Psoas muscle (tissue), 8 donors: ENCODE measurements around the gene RPS21. TPM values are rescaled to one million over a fixed set of nuclear protein-coding genes. Genes with fewer than 3 reads are reported as not detected.

ENCODE experiments used
- ATAC-seq, 4 donors: fragments of 200-7000 bp; cut with Tn5 transposase; one replicate each; pipeline ENCODE4 v1.9.1; 2020; ENCODE audit warnings: moderate library complexity in 3 of 4, mild to moderate bottlenecking in 2 of 4
- DNase-seq, 2 donors: peaks; one replicate each; pipeline ENCODE4 v3.0.0-alpha.2; 2020
- H3K27ac ChIP-seq: fragments of 200-600 bp; one replicate; pipeline ENCODE4 v1.8.0; 2022
- H3K27me3 ChIP-seq, 3 donors: fragments of 200-600 bp in 1 of 3; one replicate each; pipeline versions ENCODE4 v1.6.1 to v1.8.0; 2013 to 2022; ENCODE audit warnings: low read length in 2 of 3, mild to moderate bottlenecking in 2 of 3, moderate library complexity in 1 of 3; ENCODE audit not compliant: insufficient read depth in 3 of 3
- H3K36me3 ChIP-seq, 2 donors: fragments of 200-600 bp in 1 of 2; one replicate each; pipeline versions ENCODE4 v1.6.1 to v1.8.0; 2013 to 2022; ENCODE audit warnings: low read depth in 1 of 2, mild to moderate bottlenecking in 1 of 2, moderate library complexity in 1 of 2; ENCODE audit not compliant: insufficient read depth in 1 of 2
- H3K4me1 ChIP-seq: fragments of 200-600 bp; one replicate; pipeline ENCODE4 v1.8.0; 2022
- H3K4me3 ChIP-seq: fragments of 200-600 bp; one replicate; pipeline ENCODE4 v1.8.0; 2022; ENCODE audit warnings: mild to moderate bottlenecking
- H3K9me3 ChIP-seq: fragments of 200-600 bp; one replicate; pipeline ENCODE4 v1.8.0; 2022
- WGBS, 3 donors: extraction: QIAGEN DNeasy Blood & Tissue Kit; methylation state at CpG; one replicate each; pipeline versions ENCODE4 v1.1.6 to v1.1.7; 2013; 5-methylcytosine and 5-hydroxymethylcytosine counted together
- intact Hi-C, 2 donors: fragments of 100-400 bp; cut with DNase I; formaldehyde crosslinking; loops; one replicate each; pipeline versions ENCODE4 v1.11.0 to v1.14.2; 2022
- polyA plus RNA-seq, 3 donors: library from polyadenylated mRNA; stranded (reverse); fragments of 200-250 nt; gene quantifications; one replicate each; pipeline ENCODE4 v1.2.3, GENCODE V29; 2013
- total RNA-seq, 4 donors: library from RNA; stranded (reverse); fragmentation: NEBNext Ultra II Directional in 2 of 4; extraction: Animal tissue kit (Norgen Biotek cat#: 25700) in 2 of 4; gene quantifications; one replicate each; pipeline versions ENCODE4 v1.2.1 to v1.2.4, GENCODE V29; 2021 to 2023
- TF ChIP-seq, protein P1 (sequence below): fragments of 200-600 bp; IDR thresholded peaks from one replicate; pipeline ENCODE4 v1.8.0; 2022; ENCODE audit warnings: antibody characterized with exemption
- donor health status: healthy with polysubstance abuse.
- donor health status: DM: no; HTN: no; CAD: no; lungs with moderate emphysema.
- donor health status: Bipolar disorder and iron deficiency.
- donor health status: healthy.
- donor health status: DM: yes; HTN: yes; CAD: no.
- donor health status: DM: no; HTN: no; CAD: no.
- donor health status: DM: no; HTN: no; CAD: no.
- donor health status: DM: yes; HTN: yes; CAD: no.

Gene RPS21
- total and polyA plus RNA-seq, 7 donors: 602 to 5,162 (median 1,206) TPM

DNA sequence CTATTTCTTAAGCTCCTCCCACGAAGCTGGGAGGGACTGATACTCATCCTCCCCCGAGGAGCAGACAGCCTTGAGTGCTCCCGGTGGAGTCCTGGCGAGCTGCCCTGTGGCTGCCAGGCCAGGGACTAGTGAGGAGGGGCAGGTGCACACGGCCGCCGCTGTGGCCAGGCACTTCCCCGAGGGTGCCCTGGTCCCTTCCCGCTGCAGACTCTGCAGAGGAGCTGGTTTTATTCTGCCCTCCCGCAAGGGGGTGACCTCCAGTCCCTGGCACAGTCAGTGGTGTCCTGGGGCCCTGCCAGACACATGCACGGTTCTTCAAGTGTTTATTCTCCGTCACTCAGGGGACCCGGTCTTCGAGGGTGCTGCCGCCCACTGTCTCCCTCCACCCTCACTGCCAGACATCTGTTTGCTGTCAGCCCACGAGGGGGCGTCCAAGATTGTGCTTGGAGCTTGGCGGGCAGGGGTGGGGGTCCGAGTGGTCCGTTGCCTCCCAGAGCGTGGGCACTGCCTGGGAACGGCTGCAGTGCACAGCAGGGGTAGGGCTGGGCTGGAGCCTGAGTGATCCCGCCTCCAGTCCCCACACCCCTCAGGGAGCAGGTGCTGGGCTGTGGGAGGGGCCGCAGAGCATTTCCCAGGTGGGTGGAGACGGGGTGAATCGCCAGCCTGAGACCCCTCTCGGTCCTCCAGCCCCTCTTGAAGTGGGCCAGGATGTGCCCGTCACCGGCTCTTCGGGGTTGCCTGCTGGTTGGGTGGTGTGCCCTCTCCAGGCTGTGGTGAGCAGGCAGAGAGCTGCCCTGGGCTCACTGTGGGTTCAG lies 23.2 kb downstream of the RPS21 start:
- Histone ChIP-seq H3K9me3 (no peaks in the 10 kb centered on the region), H3K4me1 (peaks cover 26% of the 10 kb centered on the region), H3K4me3 (no peak overlapping the region), H3K27ac (no peak overlapping the region), H3K36me3 (no peaks in the 10 kb centered on the region), H3K27me3 (no peaks in the 10 kb centered on the region)
- intact Hi-C loops: loop anchor here (5.0 to 10.0 kb wide), 3 partner anchors 82 to 207 kb away; no protein-coding TSS in a partner anchor
- peak in 3 of 4 donors; percentile 18 to 43 (median 20) for ATAC-seq
- DNase-seq: peak; percentile 47 to 61
- 8 to 11% (median 9%) methylated on average over 25 to 30 of the region's 30 CpGs for WGBS, 3 donors
- TF ChIP-seq, protein P1, sequence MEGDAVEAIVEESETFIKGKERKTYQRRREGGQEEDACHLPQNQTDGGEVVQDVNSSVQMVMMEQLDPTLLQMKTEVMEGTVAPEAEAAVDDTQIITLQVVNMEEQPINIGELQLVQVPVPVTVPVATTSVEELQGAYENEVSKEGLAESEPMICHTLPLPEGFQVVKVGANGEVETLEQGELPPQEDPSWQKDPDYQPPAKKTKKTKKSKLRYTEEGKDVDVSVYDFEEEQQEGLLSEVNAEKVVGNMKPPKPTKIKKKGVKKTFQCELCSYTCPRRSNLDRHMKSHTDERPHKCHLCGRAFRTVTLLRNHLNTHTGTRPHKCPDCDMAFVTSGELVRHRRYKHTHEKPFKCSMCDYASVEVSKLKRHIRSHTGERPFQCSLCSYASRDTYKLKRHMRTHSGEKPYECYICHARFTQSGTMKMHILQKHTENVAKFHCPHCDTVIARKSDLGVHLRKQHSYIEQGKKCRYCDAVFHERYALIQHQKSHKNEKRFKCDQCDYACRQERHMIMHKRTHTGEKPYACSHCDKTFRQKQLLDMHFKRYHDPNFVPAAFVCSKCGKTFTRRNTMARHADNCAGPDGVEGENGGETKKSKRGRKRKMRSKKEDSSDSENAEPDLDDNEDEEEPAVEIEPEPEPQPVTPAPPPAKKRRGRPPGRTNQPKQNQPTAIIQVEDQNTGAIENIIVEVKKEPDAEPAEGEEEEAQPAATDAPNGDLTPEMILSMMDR: peak; percentile 42

DNA sequence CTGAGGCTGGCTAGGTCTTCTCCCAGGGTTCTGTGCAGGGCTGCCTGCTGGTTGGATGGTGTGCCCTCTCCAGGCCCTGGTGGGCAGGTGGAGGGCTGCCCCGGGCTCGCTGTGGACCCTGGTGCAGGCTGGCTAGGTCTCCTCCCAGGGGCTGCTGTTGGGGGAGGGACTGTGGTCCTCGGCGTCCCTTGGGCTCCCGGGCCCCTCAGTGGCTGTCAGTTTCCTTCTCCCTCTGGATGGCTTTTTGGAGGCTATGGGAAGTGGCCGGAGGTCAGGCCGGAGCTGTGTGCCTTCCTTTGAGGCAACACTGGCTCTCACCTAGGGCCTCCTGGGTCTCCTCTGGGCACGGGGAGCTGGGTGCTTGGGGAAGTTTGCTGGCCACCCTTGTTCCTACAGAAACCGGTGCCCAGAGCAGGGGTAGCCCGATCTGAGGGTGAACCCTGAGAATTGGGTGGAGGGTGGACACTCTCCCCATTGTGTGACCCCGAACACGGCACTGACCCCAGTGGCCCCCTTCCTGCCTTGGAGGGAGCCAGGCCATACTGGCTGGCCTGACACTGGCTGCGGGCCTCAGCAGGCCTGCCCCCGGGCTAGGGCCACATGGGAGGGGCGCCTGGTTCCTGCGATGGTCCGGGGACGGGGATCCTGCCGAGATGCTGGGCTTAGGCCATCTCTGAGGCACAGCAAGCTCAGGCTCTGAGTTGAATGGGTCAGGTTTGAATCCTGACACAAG lies 24.0 kb downstream of the RPS21 start:
- TF ChIP-seq, protein P1: no peak
- Histone ChIP-seq H3K36me3 (no peaks in the 10 kb centered on the region), H3K4me1 (peaks cover 21% of the 10 kb centered on the region), H3K27me3 (peaks cover 0 to 7% (median 0%) of the 10 kb centered on the region in 3 donors), H3K27ac (no peak overlapping the region), H3K4me3 (no peak overlapping the region), H3K9me3 (no peaks in the 10 kb centered on the region)
- 76 to 83% (median 81%) methylated on average over 19 of the region's 19 CpGs for WGBS, 3 donors
- intact Hi-C loops: loop anchor here (5.0 to 10.0 kb wide), 2 partner anchors 204 to 206 kb away; no protein-coding TSS in a partner anchor
- no peak for DNase-seq
- no peak for ATAC-seq

DNA sequence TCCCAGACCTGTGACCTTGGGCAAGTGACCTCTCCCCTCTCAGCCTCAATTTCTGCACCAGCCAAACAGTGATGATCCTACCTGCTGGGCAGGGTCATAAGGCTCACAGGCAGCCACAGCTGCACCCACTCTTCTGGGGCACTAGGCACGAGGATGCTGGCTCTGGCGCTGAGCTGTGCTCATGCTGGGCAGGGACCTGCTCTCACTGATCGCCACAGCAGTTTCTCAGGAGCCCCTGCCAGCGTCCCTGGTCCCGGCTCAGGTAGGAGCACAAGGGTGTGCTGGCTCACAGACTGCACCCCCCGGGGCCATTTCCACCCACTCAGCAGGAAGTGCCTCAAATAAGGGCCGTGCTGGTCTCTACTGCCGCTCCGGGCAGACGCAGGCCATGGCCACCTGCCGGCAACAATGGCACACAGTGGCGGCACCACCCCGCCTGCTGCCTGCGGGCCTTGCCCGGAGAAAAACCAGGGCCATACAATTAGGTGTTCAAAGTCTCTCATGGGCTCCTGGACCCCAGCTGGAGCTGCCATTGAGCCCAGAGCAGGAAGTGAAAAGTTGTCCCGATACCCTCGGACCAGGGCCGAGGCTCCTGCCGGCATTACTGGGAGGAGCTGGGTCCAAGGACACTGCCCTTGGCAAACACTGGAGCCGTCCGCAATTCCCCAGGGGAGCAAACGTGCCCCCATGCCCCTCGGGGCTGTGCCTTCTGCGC lies 24.7 kb downstream of the RPS21 start:
- H3K27me3 ChIP-seq: peaks cover 0 to 7% (median 2%) of the 10 kb centered on the region in 3 donors
- DNase-seq (no peak), ATAC-seq (no peak)
- TF ChIP-seq, protein P1: no peak
- 83 to 85% (median 84%) methylated on average over 24 of the region's 24 CpGs for WGBS, 3 donors
- peaks cover 16% of the 10 kb centered on the region for H3K4me1 ChIP-seq
- intact Hi-C loops: loop anchor here (5.0 to 10.0 kb wide), 2 partner anchors 203 to 206 kb away; no protein-coding TSS in a partner anchor
- H3K36me3 ChIP-seq: no peaks in the 10 kb centered on the region
- no peak overlapping the region for H3K4me3 ChIP-seq
- H3K9me3 ChIP-seq: no peaks in the 10 kb centered on the region
- no peak overlapping the region for H3K27ac ChIP-seq

DNA sequence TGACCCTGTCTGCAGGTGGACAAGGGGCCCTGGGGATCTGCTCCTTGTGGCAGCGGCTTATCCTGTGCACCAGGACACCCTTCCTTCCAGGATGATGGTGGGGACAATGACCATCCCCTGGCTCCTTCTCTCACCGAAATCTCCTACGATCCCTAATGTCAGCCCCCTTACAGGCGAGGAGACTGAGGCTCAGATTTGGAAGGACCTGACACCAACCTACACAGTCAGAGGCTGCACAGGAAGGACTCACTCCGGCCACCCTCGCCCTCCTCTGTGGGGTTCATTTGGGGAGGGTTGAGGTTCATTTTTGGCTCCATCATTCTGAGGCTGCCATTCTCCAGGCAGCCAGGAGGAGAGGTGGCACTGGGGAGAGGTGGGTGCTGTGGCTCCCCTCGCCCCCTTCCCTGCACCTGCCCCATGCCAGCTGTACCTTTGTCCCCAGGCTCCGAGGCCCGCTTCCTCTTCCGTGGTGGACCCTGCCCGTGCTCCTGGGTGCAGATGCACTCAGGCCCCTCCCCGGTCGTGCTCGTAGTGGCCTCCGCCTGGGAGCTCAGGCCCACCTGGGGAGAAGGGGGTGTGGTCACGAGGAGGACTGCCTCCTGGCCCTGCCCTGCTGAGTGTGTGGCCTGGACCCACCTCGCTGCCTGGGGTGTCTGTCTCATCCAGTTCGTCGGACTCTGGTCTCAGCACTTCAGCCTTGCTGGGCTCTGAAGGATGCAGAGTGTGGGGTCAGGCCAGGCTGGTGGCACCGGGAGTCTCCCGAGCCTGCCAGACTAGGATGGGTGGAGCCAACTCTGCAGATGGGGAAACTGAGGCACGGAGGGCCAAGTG lies 25.5 kb downstream of the RPS21 start:
- Histone ChIP-seq H3K36me3 (no peaks in the 10 kb centered on the region), H3K4me3 (no peak overlapping the region), H3K27me3 (peaks cover 0 to 7% (median 2%) of the 10 kb centered on the region in 3 donors), H3K27ac (no peak overlapping the region), H3K9me3 (no peaks in the 10 kb centered on the region), H3K4me1 (peaks cover 14% of the 10 kb centered on the region)
- WGBS, 3 donors: 83 to 84% (median 83%) methylated on average over 21 to 22 of the region's 22 CpGs
- intact Hi-C loops: loop anchor here (5.0 to 10.0 kb wide), 2 partner anchors 202 to 205 kb away; no protein-coding TSS in a partner anchor
- ATAC-seq: no peak
- TF ChIP-seq, protein P1: no peak
- no peak for DNase-seq
